Prostate gland (tissue), 2 donors: ENCODE measurements around the gene APBA3. TPM values are rescaled to one million over a fixed set of nuclear protein-coding genes. Genes with fewer than 3 reads are reported as not detected.

Experiments used
- DNase-seq: peaks from one replicate; pipeline ENCODE4 v3.0.0-alpha.2; 2019; ENCODE audit warnings: low spot score
- H3K27ac ChIP-seq, 2 donors: fragments of 200-600 bp; sonication (generic); 2 replicates each; pipeline ENCODE4 v1.5.1; 2017 to 2019
- H3K27me3 ChIP-seq: fragments of 200-600 bp; sonication (generic); replicated peaks from 2 replicates; pipeline ENCODE4 v1.5.1; 2019; ENCODE audit not compliant: insufficient read depth
- H3K36me3 ChIP-seq, 2 donors: fragments of 200-600 bp; sonication (generic); 1 replicate in 1 of 2; 2 replicates in 1 of 2; pipeline versions ENCODE4 v1.5.1 to v1.8.1; 2017 to 2019
- H3K4me1 ChIP-seq: fragments of 200-600 bp; sonication (generic); replicated peaks from 2 replicates; pipeline ENCODE4 v1.5.1; 2019
- H3K4me3 ChIP-seq, 2 donors: fragments of 200-600 bp; sonication (generic); 2 replicates each; pipeline ENCODE4 v1.5.1; 2017 to 2019
- H3K9me3 ChIP-seq: fragments of 200-600 bp; sonication (generic); 2 replicates; pipeline ENCODE4 v1.5.1; 2017
- CTCF ChIP-seq, 4 experiments: fragments of 200-600 bp in 2 of 4; fragments of 450-650 bp in 2 of 4; sonication (generic) in 2 of 4; IDR thresholded peaks; 1 replicate in 3 of 4; 2 replicates in 1 of 4; pipeline ENCODE4 v1.5.1; 2016 to 2019; ENCODE audit warnings: antibody characterized with exemption in 4 of 4, mild to moderate bottlenecking in 2 of 4, moderate library complexity in 2 of 4
- POLR2A ChIP-seq: fragments of 450-650 bp; IDR thresholded peaks from one replicate; pipeline ENCODE4 v1.6.1; 2016; ENCODE audit warnings: antibody characterized with exemption, mild to moderate bottlenecking
- POLR2AphosphoS5 ChIP-seq: sonication (generic); formaldehyde crosslinking; IDR thresholded peaks from one replicate; pipeline ENCODE4 v1.6.1; 2017; ENCODE audit warnings: antibody characterized with exemption
- WGBS: methylation state at CpG from one replicate; pipeline ENCODE4 v1.1.5; 2018; 5-methylcytosine and 5-hydroxymethylcytosine counted together
- intact Hi-C: fragments of 100-400 bp; cut with DNase I; formaldehyde crosslinking; loops from one replicate; pipeline ENCODE4 v1.14.2; 2022
- total RNA-seq, 2 donors: library from RNA; depleted of rRNA; stranded (reverse); fragments of >200 nt; gene quantifications; one replicate each; pipeline ENCODE4 v1.1.0, GENCODE V29; 2016

The APBA3 gene
- total RNA-seq, 2 donors from 2014 or later, result 45.7 to 63.8 TPM

DNA sequence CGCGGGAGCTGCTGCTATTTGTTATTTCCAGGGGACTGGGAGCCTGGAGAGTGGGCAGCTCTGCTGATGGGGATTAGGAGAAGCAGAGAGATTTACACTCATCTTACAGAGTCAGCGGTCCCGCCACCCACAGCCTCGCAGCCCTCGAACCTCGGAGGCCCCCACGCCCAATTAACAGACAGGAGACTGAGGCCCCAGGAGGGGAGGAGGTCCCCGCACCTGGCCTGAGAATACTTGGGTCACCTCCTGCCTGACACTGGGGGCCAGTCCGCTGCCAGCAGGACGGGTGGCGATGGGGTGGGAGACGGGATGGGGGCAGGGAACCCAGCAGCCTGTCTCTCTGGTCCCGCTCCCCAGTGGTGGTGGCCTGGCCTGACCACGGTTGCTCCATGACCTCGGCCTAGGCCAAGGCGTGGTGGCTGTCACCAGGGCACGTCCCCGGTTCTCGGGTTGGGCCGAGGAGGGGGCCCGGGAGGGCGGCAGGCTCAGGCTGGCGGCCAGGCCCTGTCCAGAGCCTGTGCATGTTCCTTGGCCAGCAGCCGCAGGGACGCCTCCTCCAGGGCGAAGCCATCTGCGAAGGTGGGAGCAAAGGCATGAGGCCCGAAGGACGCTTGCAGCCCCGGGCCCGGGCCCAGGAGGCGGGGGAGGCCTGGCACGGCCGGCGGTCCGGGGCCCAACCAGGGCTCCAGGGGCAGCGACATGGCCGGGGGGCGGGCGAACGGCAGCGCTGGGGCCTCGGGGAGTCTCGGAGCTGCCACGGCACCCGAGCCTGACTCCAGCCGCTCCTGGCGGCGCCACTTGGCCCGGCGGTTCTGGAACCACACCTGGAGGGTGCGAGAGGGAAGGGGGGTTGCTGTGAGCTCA lies 8.9 kb upstream of the APBA3 start:
- intact Hi-C loops, result no loop called here

GRCh38 chr19:3769494-3769893 lies 8.0 kb upstream of the APBA3 start:
- 76% methylated on average over 17 of the region's 17 CpGs for WGBS
- Histone ChIP-seq H3K4me1 (no peaks in the 10 kb centered on the region), H3K4me3 (no peak overlapping the region), H3K27me3 (no peaks in the 10 kb centered on the region), H3K9me3 (no peaks in the 10 kb centered on the region), H3K27ac (no peak overlapping the region), H3K36me3 (peaks cover 0 to 7% of the 10 kb centered on the region in 2 donors)
- DNase-seq, result no peak
- intact Hi-C loops, result no loop called here
- TF ChIP-seq POLR2A, result no peak
- TF ChIP-seq POLR2AphosphoS5, result no peak
- no peak for TF ChIP-seq CTCF (IDR thresholded peaks at IDR 0.05)

More for the DNA sequence above, 8.9 kb upstream of the APBA3 start:
- no peaks in the 10 kb centered on the region for H3K4me1 ChIP-seq
- peaks cover 0 to 5% of the 10 kb centered on the region in 2 donors for H3K36me3 ChIP-seq
- TF ChIP-seq POLR2AphosphoS5, result no peak
- TF ChIP-seq CTCF (IDR thresholded peaks at IDR 0.05), result no peak
- no peak for TF ChIP-seq POLR2A
- no peaks in the 10 kb centered on the region for H3K27me3 ChIP-seq
- H3K27ac ChIP-seq, result no peak overlapping the region
- H3K9me3 ChIP-seq, result no peaks in the 10 kb centered on the region
- H3K4me3 ChIP-seq, result no peak overlapping the region
- no peak for DNase-seq
- 71% methylated on average over 50 of the region's 53 CpGs for WGBS

DNA sequence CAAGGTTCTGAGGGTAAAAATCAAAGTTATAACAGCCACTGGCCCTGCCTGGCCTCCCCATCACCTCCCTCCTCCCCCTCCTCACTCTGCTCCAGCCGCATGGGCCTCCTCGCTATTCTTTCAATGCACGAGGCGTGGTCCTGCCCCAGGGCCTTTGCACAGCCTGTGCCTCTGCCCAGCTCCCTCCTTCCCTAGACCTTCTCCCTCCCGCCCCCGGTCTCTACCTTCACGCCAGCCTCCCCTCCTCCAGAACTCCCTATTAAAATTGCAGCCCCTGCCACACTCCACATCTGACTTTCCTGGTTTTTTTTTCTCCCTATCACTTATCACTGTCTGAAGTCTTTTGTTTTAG lies 7.2 kb upstream of the APBA3 start:
- Histone ChIP-seq H3K4me3 (no peak overlapping the region), H3K27ac (no peak overlapping the region), H3K36me3 (peaks cover 0 to 7% of the 10 kb centered on the region in 2 donors), H3K9me3 (no peaks in the 10 kb centered on the region), H3K27me3 (no peaks in the 10 kb centered on the region), H3K4me1 (no peaks in the 10 kb centered on the region)
- WGBS, result 87% methylated on average over 7 of the region's 7 CpGs
- DNase-seq, result no peak
- intact Hi-C loops, result no loop called here
- TF ChIP-seq POLR2AphosphoS5 (no peak), CTCF (IDR thresholded peaks at IDR 0.05) (no peak), POLR2A (no peak)

DNA sequence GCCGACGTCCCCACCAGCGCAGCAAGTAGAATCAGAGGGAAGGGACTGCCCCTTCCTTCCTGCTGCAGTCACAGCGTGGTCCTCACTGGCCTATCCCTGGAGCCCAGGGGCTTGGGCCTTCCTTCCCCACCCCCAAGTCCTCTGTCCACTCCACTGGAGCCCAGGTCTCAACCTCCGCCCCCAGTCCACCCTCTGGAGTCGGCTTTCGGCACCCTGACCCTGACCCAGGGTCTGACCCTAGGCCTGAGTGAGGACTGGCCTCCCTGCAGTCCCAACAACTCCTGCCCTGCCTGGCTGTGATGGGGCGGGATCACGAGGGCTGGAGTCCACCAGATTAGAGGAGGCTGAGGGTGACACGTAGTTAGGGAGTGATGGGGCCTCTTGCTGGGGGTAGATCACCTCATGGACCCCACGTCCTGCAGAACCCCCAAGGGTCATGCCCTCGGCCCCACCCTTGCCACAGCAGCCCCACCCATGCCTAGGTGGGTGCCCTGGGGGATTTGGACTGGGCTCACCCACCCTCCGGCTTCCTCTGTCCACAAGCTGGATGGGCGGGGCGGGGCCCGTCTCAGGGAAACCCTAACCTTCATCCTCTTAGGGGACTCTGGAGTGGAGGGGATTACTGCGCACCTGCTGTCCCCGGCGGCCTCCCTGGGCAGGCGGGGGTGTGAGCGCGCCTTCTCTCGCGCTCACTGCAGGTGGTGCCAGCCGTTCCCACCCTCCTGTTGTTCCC lies 6.7 kb upstream of the APBA3 start:
- no peak for TF ChIP-seq POLR2AphosphoS5

DNA sequence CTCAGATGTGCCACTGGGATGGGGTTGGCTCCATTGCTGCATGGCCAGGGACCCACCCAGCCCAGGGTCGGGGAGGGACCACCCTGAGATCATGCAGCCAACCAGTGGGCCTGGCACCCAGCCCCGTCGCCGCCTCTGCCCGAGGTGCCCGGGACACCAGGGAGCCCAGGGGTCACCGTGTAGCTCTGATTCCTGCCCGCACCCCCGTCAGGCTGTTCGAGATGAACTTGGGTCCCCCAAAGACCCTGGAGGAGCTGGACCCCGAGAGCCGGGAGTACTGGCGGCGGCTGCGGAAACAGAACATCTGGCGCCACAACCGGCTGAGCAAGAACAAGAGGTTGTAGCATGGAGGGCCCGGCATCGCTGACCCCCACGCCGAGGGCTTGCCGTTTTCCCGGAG lies 5.6 kb upstream of the APBA3 start:
- intact Hi-C loops, result no loop called here
- no peaks in the 10 kb centered on the region for H3K9me3 ChIP-seq
- H3K27me3 ChIP-seq, result no peaks in the 10 kb centered on the region
- H3K4me1 ChIP-seq, result no peaks in the 10 kb centered on the region
- H3K36me3 ChIP-seq, result peaks cover 0 to 7% of the 10 kb centered on the region in 2 donors
- H3K4me3 ChIP-seq, result no peak overlapping the region
- no peak for TF ChIP-seq POLR2A
- TF ChIP-seq CTCF (IDR thresholded peaks at IDR 0.05), result no peak
- TF ChIP-seq POLR2AphosphoS5, result no peak
- no peak for DNase-seq
- no peak overlapping the region for H3K27ac ChIP-seq
- 93% methylated on average over 22 of the region's 23 CpGs for WGBS

More for the DNA sequence above, 6.7 kb upstream of the APBA3 start:
- Histone ChIP-seq H3K9me3 (no peaks in the 10 kb centered on the region), H3K4me1 (no peaks in the 10 kb centered on the region), H3K4me3 (no peak overlapping the region), H3K27ac (no peak overlapping the region), H3K27me3 (no peaks in the 10 kb centered on the region), H3K36me3 (peaks cover 0 to 7% of the 10 kb centered on the region in 2 donors)
- WGBS, result 90% methylated on average over 25 of the region's 25 CpGs
- intact Hi-C loops, result no loop called here
- DNase-seq, result no peak
